ENCODE data around the gene DLK1. TPM values are rescaled to one million over a fixed set of nuclear protein-coding genes. Genes with fewer than 3 reads are reported as not detected.

DLK1 gene
- total and polyA plus RNA-seq, 8 donors: 7.7 to 65.5 (median 15.2) TPM

DNA sequence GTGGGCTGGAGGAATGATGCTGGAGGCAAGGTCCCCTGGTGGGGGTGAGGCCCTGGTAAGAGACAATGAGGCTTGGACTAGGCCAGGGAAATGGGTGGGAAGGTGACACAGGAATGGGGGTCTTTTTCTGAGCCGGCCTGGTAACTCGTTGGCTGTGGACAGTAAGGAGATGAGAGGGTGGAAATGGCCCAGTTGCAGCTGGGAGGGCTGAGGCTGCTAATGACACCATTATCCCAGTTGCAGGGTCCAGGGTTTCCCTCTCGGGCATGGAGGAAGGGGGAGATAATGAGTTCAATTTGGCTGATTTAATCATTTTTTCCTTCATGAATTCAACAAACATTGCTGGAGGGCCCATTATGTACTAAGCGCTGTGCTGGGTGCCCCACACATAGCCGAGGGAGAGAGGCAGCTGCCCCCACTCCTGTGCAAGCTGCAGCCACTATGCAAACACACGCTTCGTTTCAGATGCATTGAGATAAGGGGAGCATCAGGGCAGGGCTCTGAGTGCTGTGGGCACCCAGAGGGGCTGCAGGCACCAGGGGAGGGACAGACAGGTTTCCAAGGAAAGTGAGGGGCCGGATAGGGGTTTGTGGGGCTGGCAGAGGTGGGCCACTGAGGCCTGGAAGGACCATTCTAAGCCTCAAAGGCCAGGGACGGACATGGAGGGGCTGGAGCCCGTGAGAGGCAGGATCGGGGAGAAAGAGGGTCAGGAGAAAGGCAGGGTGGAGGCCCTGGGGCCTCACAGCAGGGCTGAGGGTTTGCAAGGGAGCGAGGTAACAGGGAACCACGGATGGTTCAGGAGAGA is 56.0 kb downstream of the DLK1 start:
- H3K4me3 ChIP-seq: no peak overlapping the region
- TF ChIP-seq, protein P1, sequence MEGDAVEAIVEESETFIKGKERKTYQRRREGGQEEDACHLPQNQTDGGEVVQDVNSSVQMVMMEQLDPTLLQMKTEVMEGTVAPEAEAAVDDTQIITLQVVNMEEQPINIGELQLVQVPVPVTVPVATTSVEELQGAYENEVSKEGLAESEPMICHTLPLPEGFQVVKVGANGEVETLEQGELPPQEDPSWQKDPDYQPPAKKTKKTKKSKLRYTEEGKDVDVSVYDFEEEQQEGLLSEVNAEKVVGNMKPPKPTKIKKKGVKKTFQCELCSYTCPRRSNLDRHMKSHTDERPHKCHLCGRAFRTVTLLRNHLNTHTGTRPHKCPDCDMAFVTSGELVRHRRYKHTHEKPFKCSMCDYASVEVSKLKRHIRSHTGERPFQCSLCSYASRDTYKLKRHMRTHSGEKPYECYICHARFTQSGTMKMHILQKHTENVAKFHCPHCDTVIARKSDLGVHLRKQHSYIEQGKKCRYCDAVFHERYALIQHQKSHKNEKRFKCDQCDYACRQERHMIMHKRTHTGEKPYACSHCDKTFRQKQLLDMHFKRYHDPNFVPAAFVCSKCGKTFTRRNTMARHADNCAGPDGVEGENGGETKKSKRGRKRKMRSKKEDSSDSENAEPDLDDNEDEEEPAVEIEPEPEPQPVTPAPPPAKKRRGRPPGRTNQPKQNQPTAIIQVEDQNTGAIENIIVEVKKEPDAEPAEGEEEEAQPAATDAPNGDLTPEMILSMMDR (IDR thresholded peaks at IDR 0.05): no peak
- no peaks in the 10 kb centered on the region for H3K4me1 ChIP-seq
- no peaks in the 10 kb centered on the region for H3K9me3 ChIP-seq
- H3K36me3 ChIP-seq: no peaks in the 10 kb centered on the region
- peak in 1 of 6 donors; percentile 32 for DNase-seq
- H3K27me3 ChIP-seq: no peaks in the 10 kb centered on the region
- H3K27ac ChIP-seq: no peak overlapping the region
- 70 to 72% methylated on average over 13 of the region's 13 CpGs for WGBS, 2 donors
- ATAC-seq: peak in 2 of 4 donors; percentile 70 to 74
- FAIRE-seq: no peak
- intact Hi-C loops (cut with DNase I): no loop called here

DNA sequence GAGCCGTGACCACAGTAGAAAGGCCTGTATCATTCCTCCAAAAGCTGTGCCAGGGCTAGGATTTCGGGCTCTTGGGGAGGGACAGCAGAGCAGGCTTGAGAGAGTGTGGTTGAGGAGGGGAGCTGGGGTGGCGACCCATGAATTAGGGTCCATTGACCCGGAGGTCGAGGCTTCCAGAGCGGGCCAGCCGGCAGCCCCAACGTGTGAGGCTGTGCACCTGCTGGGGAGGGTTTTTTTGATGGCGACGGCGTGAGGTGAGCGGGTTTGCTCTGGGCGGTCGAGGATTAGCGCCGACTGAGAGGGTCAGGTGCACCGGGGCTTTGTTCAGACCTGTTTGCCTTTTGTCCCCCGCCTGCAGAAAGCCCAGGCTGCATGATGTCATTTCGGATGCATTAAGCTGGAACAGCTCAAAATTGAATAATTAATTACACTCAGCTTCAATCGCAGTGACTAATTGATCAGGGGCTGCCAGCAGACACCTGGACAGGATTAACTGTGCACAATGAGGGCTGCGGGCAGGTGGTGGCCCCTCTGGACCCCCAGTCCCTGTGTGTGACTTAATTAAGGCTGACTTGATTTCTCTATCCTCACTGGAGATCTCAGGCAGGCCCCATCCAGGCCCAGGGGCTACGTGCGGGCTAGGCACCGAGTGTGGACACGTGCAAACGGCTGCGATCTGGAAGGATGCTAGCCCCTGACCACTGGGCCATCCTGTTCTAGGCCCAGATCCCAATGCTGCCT is 57.1 kb downstream of the DLK1 start:
- WGBS, 2 donors: 82 to 85% methylated on average over 27 of the region's 27 CpGs
- no peaks in the 10 kb centered on the region for H3K4me1 ChIP-seq
- DNase-seq (peak in 1 of 6 donors; percentile 48), FAIRE-seq (no peak), ATAC-seq (no peak)
- no peaks in the 10 kb centered on the region for H3K36me3 ChIP-seq
- intact Hi-C loops (cut with DNase I): no loop called here
- H3K4me3 ChIP-seq: no peak overlapping the region
- H3K27ac ChIP-seq: no peak overlapping the region
- TF ChIP-seq, protein P1 (IDR thresholded peaks at IDR 0.05): no peak
- H3K9me3 ChIP-seq: no peaks in the 10 kb centered on the region
- H3K27me3 ChIP-seq: no peaks in the 10 kb centered on the region

DNA sequence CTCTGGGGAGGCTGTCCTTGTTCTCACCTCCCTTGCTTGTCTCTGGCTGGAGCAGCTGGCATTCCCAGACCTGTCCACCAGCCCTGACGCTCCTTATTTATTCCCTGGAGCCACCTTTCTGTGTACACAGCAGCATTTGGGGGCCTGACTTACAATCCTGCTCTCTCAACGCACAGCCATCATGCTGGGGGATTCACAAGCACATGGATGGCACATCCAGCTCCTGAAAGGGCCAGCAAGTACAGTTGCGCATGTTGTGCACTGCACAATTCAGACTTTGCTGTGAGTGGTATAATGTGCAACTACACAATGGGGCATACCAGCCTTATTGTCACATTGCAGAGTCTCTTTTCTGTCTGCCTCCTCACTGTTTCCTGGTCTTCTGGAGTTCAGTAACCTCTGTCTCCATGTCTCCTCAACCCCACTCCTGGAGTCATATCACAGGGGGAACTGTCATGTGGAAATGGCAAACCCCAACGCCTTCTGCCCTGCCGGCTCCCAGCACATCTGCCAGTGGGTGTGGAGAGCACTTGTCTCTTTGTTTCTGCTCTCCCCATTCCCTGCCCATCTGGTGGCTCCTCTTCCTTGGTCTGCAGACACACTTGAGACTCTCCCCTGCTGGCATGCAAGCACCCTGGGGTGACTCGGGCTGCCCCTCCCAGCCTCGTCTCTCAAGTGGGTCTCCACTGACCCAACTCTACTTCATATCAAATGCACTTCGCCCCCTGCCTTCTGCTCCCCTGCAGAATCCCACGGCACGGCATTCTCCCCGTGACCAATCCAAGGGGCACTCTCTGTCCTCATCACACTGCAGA is 58.0 kb downstream of the DLK1 start:
- intact Hi-C loops (cut with DNase I): no loop called here
- H3K4me3 ChIP-seq: no peak overlapping the region

DNA sequence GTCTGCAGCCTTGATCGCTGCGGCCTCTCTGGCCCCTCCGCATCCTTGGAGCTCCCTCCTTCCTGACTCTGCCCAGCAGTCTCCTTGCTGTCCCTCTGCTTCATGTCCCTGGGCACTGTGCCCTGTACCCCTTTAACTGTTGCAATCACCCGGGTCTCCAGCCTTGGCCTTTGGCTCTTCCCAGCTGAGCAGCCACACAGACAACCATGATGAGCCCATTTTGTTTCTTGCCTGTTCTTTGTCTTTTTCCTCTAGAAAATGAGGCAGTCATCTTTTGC is 58.6 kb downstream of the DLK1 start:
- TF ChIP-seq, protein P1 (IDR thresholded peaks at IDR 0.05): no peak
- DNase-seq (no peak), FAIRE-seq (no peak), ATAC-seq (no peak)
- WGBS, 2 donors: 85 to 91% methylated on average over 4 of the region's 4 CpGs
- Histone ChIP-seq H3K27ac (no peak overlapping the region), H3K27me3 (no peaks in the 10 kb centered on the region), H3K4me1 (no peaks in the 10 kb centered on the region), H3K36me3 (no peaks in the 10 kb centered on the region), H3K9me3 (no peaks in the 10 kb centered on the region), H3K4me3 (no peak overlapping the region)
- intact Hi-C loops (cut with DNase I): no loop called here

More for the DNA sequence above, 58.0 kb downstream of the DLK1 start:
- peak in 1 of 6 donors; percentile 35 for DNase-seq
- no peaks in the 10 kb centered on the region for H3K4me1 ChIP-seq
- TF ChIP-seq, protein P1 (IDR thresholded peaks at IDR 0.05): no peak
- no peaks in the 10 kb centered on the region for H3K9me3 ChIP-seq
- no peak for ATAC-seq
- H3K36me3 ChIP-seq: no peaks in the 10 kb centered on the region
- H3K27ac ChIP-seq: no peak overlapping the region
- FAIRE-seq: no peak
- H3K27me3 ChIP-seq: no peaks in the 10 kb centered on the region
- WGBS, 2 donors: 84 to 90% methylated on average over 11 of the region's 11 CpGs

All from pancreas (tissue), 10 donors.